ENCODE results near the gene CLEC4C.
"Not testable (repeated sequence)": the region's sequence is repeated elsewhere in the genome, so short reads cannot be mapped to it uniquely, and the experiment has no call there.

CLEC4C gene

DNA sequence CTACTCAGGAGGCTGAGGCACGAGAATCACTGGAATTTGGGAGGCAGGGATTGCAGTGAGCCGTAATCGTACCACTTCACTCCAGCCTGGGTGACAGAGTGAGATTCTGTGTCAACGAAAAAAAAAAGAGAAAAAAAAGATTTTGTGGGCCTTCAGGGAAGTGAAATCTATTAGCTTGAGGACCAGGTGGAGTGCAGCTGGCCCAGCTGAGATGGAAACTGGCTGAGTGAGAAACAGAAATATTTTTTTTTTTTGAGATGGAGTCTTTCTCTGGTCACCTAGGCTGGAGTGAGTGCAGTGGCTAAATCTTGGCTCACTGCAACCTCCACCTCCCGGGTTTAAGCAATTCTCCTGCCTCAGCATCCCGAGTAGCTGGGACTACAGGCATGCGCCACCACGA, 2.3 kb upstream of the CLEC4C start:
- TF ChIP-seq, protein P1, sequence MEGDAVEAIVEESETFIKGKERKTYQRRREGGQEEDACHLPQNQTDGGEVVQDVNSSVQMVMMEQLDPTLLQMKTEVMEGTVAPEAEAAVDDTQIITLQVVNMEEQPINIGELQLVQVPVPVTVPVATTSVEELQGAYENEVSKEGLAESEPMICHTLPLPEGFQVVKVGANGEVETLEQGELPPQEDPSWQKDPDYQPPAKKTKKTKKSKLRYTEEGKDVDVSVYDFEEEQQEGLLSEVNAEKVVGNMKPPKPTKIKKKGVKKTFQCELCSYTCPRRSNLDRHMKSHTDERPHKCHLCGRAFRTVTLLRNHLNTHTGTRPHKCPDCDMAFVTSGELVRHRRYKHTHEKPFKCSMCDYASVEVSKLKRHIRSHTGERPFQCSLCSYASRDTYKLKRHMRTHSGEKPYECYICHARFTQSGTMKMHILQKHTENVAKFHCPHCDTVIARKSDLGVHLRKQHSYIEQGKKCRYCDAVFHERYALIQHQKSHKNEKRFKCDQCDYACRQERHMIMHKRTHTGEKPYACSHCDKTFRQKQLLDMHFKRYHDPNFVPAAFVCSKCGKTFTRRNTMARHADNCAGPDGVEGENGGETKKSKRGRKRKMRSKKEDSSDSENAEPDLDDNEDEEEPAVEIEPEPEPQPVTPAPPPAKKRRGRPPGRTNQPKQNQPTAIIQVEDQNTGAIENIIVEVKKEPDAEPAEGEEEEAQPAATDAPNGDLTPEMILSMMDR (IDR thresholded peaks at IDR 0.05; ENCODE audit: low read depth, low read length) = no peak
- H3K4me3 ChIP-seq (ENCODE audit: low read depth, low read length) = no peak overlapping the region

DNA sequence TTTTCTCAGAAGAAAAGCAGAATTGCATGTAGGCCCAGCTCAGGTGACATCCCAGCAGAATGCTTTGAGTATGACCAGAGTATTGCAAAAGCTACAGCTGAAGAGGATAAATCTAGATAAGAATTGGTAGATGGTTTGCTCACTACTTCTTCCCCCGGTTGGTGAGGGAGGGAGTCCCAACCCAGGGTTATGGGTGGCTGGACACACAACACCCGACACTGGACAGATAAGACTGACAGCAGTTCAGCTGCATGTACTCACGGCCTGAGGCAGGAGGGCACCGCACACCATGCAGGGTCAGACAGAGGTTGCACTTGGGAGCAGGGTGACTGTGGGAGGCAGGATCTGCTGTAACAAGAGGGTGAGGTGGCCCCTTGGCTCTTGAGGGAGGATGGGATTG, 1.7 kb upstream of the CLEC4C start:
- TF ChIP-seq, protein P1 (IDR thresholded peaks at IDR 0.05; ENCODE audit: low read depth, low read length) = no peak
- no peak overlapping the region for H3K4me3 ChIP-seq (ENCODE audit: low read depth, low read length)

DNA sequence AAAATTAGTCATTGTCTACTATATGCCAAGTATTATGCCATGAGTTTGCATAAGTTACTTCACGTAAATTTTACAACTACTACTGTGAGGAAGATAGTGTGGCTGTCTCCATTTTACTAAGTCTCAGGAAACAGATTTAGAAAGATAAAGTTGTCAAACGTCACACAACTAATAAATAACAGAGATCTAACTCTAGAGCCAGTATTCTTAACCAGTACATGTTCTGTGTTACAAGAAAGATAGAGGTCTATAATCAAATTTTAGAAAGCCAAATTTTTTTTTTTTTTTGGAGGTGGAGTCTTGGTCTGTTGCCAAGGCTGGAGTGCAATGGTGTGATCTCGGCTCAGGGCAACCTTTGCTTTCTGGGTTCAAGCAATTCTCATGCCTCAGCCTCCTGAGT, 14.2 kb downstream of the CLEC4C start:
- no peak overlapping the region for H3K4me3 ChIP-seq (ENCODE audit: low read depth, low read length)
- TF ChIP-seq, protein P1 (IDR thresholded peaks at IDR 0.05; ENCODE audit: low read depth, low read length) = no peak

DNA sequence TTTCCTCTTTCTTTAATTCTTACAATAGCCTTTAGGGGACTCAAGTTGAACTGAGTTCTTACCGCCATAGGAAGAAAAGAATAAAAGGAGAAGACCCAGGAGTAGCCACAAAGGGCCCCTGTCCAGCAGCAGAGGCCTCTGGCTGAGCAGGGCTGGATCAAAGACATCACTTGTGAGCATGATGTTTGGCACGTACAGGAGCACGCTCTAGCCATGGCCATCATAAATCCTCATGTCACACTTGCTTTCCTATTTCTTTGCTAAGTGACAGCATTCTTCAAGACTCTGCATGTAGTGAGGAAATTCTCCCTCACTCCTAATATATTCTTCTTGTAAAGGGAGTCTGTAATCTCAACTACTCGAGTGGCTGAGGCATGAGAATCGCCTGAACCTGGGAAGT, 15.7 kb downstream of the CLEC4C start:
- no peak overlapping the region for H3K4me3 ChIP-seq (ENCODE audit: low read depth, low read length)
- TF ChIP-seq, protein P1 (IDR thresholded peaks at IDR 0.05; ENCODE audit: low read depth, low read length) = no peak

DNA sequence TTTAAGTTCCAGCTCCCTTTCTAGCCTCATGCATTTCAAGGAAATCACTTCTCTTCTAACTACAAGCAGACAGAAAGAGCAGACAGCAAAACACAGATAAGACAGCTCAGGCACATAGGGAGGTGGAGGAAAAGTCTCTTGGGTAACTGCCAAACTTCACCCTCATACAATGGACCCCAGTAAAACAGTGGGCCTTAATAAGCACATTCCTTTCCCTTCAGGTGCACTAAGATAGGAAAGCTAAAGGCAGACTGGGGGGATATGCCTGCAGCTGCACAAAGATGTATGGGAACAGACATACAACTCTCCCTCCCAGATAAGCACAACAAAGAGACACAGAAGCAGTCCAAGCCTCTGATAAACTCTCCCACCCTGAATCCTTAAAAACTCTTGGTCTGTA, 16.2 kb downstream of the CLEC4C start:
- not testable (repeated sequence) for H3K4me3 ChIP-seq (ENCODE audit: low read depth, low read length)

DNA sequence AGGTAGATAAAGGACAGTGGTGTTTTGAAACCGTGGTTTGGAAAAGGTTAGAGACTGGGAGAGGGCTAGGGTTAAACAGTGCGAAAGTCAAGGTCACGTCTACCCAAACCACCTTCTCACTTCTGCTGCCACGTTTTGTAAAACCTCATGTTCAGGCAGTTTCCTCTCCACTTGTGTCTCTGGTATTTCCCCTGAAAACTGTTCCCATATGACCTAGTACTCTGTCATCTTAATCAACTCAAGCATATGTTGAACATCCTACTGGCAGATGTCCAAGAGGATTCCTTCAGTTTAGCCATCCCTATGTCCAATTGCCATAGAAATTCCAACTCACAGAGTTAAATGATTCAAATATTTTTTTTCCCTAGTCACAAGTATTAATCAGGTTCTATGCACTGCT, 17.4 kb downstream of the CLEC4C start:
- TF ChIP-seq, protein P1 (IDR thresholded peaks at IDR 0.05; ENCODE audit: low read depth, low read length) = no peak
- H3K4me3 ChIP-seq (ENCODE audit: low read depth, low read length) = no peak overlapping the region

DNA sequence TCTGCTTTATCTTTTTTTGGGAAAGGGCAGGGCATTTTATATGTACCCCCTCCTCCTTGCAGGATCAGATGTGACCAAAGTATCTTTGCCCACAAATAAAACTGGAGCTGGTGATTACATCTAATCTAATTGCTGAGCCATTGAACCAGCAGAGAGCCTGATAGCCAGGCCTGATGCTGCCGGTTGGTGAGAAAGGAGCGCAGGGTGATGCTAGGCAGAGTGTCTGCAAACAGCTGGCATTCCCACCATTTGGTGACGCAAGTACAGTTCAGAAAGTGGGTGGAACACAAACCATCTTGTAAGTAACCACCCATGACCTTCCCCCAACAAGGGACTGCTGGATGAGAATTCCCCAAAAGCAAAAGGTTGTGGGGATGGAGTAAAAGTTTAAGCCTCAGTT, 23.2 kb downstream of the CLEC4C start:
- no peak overlapping the region for H3K4me3 ChIP-seq (ENCODE audit: low read depth, low read length)
- TF ChIP-seq, protein P1 (IDR thresholded peaks at IDR 0.05; ENCODE audit: low read depth, low read length) = no peak

DNA sequence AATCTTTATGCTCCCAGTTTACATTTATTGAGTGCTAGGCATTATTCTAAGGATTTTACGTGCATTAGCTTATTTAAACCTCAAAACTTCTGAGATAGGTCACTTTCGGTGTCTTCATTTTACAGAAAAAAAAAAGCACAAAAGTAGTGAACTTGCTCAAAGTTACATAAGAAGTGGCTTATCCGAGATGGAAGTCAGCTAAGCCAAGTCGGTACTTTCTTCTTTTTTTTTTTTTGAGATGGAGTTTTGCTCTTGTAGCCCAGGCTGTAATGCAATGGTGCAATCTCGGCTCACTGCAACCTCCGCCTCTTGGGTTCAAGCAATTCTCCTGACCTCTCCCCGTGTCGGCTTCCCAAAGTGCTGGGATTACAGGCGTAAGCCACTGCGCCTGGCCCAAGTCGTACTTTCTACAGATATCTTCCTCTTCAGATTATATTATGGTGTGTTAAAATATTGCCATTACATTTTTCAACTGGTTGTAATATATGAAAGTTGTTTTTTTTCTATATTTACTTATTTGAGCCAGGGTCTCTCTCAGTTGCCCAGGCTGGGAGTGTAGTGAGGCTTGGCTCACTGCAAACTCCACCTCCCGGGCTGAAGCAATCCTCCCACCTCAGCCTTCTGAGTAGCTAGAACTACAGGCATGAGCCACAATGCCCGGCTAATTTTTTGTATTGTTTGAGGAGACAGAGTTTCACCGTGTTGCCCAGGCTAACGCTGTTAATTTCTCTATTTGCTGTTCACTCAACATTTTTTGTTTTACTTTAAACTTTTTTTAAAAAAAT, 27.0 kb downstream of the CLEC4C start:
- TF ChIP-seq, protein P1 (IDR thresholded peaks at IDR 0.05; ENCODE audit: low read depth, low read length) = no peak
- no peak overlapping the region for H3K4me3 ChIP-seq (ENCODE audit: low read depth, low read length)

Data from WI38 (cell line).